NT2/D1 (cell line): ENCODE measurements around the gene ANK3.

Experiments used
- YY1 ChIP-seq: IDR thresholded peaks from 2 replicates; pipeline ENCODE4 v1.6.1; 2011; ENCODE audit not compliant: insufficient read length, insufficient read depth
- ZNF274 ChIP-seq: IDR thresholded peaks from 2 replicates; pipeline ENCODE4 v1.6.1; 2011; ENCODE audit warnings: mild to moderate bottlenecking, low read depth, low read length

DNA sequence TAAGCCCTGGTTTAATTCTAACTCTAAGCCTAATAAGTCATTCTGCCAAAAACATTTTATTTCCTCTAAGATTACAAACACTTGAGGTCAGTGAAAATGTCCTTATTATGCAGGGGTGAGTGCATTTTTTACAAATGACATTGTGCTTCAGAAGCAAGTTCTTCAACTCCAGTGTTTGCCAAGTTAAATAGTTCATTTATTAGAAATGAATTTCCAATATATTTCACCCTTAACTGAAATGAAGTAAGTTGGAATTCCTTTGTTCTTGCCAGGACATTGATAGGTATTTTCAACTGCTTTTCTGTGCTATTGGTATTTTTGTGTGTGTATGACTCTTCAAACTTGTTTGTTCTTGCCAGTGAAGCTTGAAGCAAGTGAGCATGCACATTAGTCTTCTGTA lies 393.8 kb downstream of the ANK3 start:
- TF ChIP-seq ZNF274 (no peak), YY1 (no peak)
